ENCODE measurements around the gene PTPRR. TPM values are rescaled to one million over a fixed set of nuclear protein-coding genes. Genes with fewer than 3 reads are reported as not detected.

PTPRR gene
- total and polyA plus RNA-seq, 12 donors, result 0.20 to 1.7 (median 0.74) TPM

GRCh38 chr12:70963081-70963660 lies 42.6 kb upstream of the PTPRR start:
- no peak for DNase-seq
- Histone ChIP-seq H3K4me1 (no peaks in the 10 kb centered on the region), H3K27me3 (no peaks in the 10 kb centered on the region), H3K9me3 (peaks cover 0 to 13% (median 6%) of the 10 kb centered on the region in 11 donors), H3K4me3 (no peak overlapping the region), H3K36me3 (no peaks in the 10 kb centered on the region), H3K27ac (no peak overlapping the region)
- no peak for ATAC-seq
- WGBS, 2 donors, result 63 to 64% methylated on average over 3 of the region's 3 CpGs
- intact Hi-C loops (cut with DNase I), result no loop called here
- no peak for TF ChIP-seq CTCF (IDR thresholded peaks at IDR 0.05)

- Histone ChIP-seq H3K9me3 (peaks cover 0 to 13% (median 6%) of the 10 kb centered on the region in 11 donors), H3K27ac (no peak overlapping the region), H3K27me3 (no peaks in the 10 kb centered on the region), H3K36me3 (no peaks in the 10 kb centered on the region), H3K4me1 (no peaks in the 10 kb centered on the region), H3K4me3 (no peak overlapping the region)
- intact Hi-C loops (cut with DNase I), result no loop called here
- WGBS, 2 donors, result 61 to 65% methylated on average over 2 of the region's 2 CpGs
- no peak for DNase-seq
- no peak for TF ChIP-seq CTCF (IDR thresholded peaks at IDR 0.05)
- no peak for ATAC-seq
These were observed 41.8 kb upstream of the PTPRR start for GRCh38 chr12:70962226-70962794.

GRCh38 chr12:70960484-70960883 lies 39.9 kb upstream of the PTPRR start:
- DNase-seq (no peak), ATAC-seq (no peak)
- H3K36me3 ChIP-seq, result no peaks in the 10 kb centered on the region
- H3K27ac ChIP-seq, result no peak overlapping the region
- TF ChIP-seq CTCF (IDR thresholded peaks at IDR 0.05), result no peak
- peaks cover 0 to 13% (median 6%) of the 10 kb centered on the region in 11 donors for H3K9me3 ChIP-seq
- H3K27me3 ChIP-seq, result no peaks in the 10 kb centered on the region
- 65 to 68% methylated on average over 1 of the region's 1 CpG for WGBS, 2 donors
- H3K4me1 ChIP-seq, result no peaks in the 10 kb centered on the region
- intact Hi-C loops (cut with DNase I), result no loop called here
- H3K4me3 ChIP-seq, result no peak overlapping the region

- H3K27me3 ChIP-seq, result no peaks in the 10 kb centered on the region
- 95 to 98% methylated on average over 1 of the region's 1 CpG for WGBS, 2 donors
- DNase-seq, result no peak
- H3K9me3 ChIP-seq, result peaks cover 0 to 13% (median 6%) of the 10 kb centered on the region in 11 donors
- no peaks in the 10 kb centered on the region for H3K4me1 ChIP-seq
- TF ChIP-seq CTCF (IDR thresholded peaks at IDR 0.05), result no peak
- intact Hi-C loops (cut with DNase I), result no loop called here
- H3K27ac ChIP-seq, result no peak overlapping the region
- no peak overlapping the region for H3K4me3 ChIP-seq
- H3K36me3 ChIP-seq, result no peaks in the 10 kb centered on the region
- no peak for ATAC-seq
These were observed 34.9 kb upstream of the PTPRR start for GRCh38 chr12:70955415-70955814.

All from heart right ventricle (tissue), 16 donors.